Glomerular visceral epithelial cell (primary cell): ENCODE measurements around the gene RAB8A.
A peak's percentile ranks its signal among the peaks of the same experiment; 100 is the strongest.

ENCODE experiments used
- DNase-seq: peaks from one replicate; pipeline ENCODE4 v3.0.0-alpha.2; 2016; ENCODE audit errors: extremely low spot score

The RAB8A gene

GRCh38 chr19:16142032-16142580 lies 30.4 kb downstream of the RAB8A start:
- no peak for DNase-seq

GRCh38 chr19:16143399-16144215 lies 31.9 kb downstream of the RAB8A start, which contains the start of gene HSH2D:
Gene HSH2D (plus strand): TSS chr19:16143685. CDS start chr19:16148751, 5,066 bp downstream.
- DNase-seq, result no peak

- no peak for DNase-seq
These were observed 32.5 kb downstream of the RAB8A start for GRCh38 chr19:16144216-16144581.

GRCh38 chr19:16146112-16146511 lies 34.4 kb downstream of the RAB8A start:
- no peak for DNase-seq

- DNase-seq, result no peak
These were observed 36.9 kb downstream of the RAB8A start for GRCh38 chr19:16148443-16149229.

- DNase-seq, result no peak
These were observed 42.1 kb downstream of the RAB8A start for GRCh38 chr19:16153582-16154336.

GRCh38 chr19:16154557-16154956 lies 42.9 kb downstream of the RAB8A start:
- no peak for DNase-seq

GRCh38 chr19:16155128-16155527 lies 43.4 kb downstream of the RAB8A start:
- no peak for DNase-seq

GRCh38 chr19:16156904-16157303 lies 45.2 kb downstream of the RAB8A start:
- no peak for DNase-seq

- DNase-seq, result no peak
These were observed 45.9 kb downstream of the RAB8A start for GRCh38 chr19:16157601-16158000.

GRCh38 chr19:16159655-16160054 lies 48.0 kb downstream of the RAB8A start:
- no peak for DNase-seq

GRCh38 chr19:16160445-16160942 lies 48.8 kb downstream of the RAB8A start:
- no peak for DNase-seq

GRCh38 chr19:16160943-16161560 lies 49.4 kb downstream of the RAB8A start:
- peak; percentile 61 for DNase-seq

- peak; percentile 32 for DNase-seq
These were observed 50.2 kb downstream of the RAB8A start for GRCh38 chr19:16161840-16162239.

- no peak for DNase-seq
These were observed 52.7 kb downstream of the RAB8A start for GRCh38 chr19:16164222-16164890.

- no peak for DNase-seq
These were observed 54.7 kb downstream of the RAB8A start for GRCh38 chr19:16166417-16166816.

- no peak for DNase-seq
These were observed 55.4 kb downstream of the RAB8A start for GRCh38 chr19:16167055-16167454.

- DNase-seq, result no peak
These were observed 56.9 kb downstream of the RAB8A start for GRCh38 chr19:16168465-16169081.

GRCh38 chr19:16170134-16170533 lies 58.4 kb downstream of the RAB8A start:
- no peak for DNase-seq

GRCh38 chr19:16175954-16176353 lies 64.3 kb downstream of the RAB8A start:
- no peak for DNase-seq
